GM15510 (cell line): Measurements from ENCODE around the gene MYEOV.

Experiments
- POLR2A ChIP-seq: IDR thresholded peaks from 3 replicates; pipeline ENCODE4 v1.6.1; 2011; ENCODE audit warnings: borderline replicate concordance; ENCODE audit not compliant: insufficient read length; ENCODE audit errors: extremely low read depth

The MYEOV gene

GRCh38 chr11:69290806-69291205, 3.1 kb upstream of the MYEOV start:
- TF ChIP-seq POLR2A, result no peak

GRCh38 chr11:69291459-69292110, 2.4 kb upstream of the MYEOV start:
- no peak for TF ChIP-seq POLR2A

GRCh38 chr11:69292221-69292648, 1.7 kb upstream of the MYEOV start:
- no peak for TF ChIP-seq POLR2A

GRCh38 chr11:69293087-69293486, 868 bp upstream of the MYEOV start:
- no peak for TF ChIP-seq POLR2A

- no peak for TF ChIP-seq POLR2A
Observed at GRCh38 chr11:69294571-69295078, 670 bp downstream of the MYEOV start.

GRCh38 chr11:69295079-69295994, 1.4 kb downstream of the MYEOV start:
- TF ChIP-seq POLR2A, result no peak

GRCh38 chr11:69295995-69296889, 2.3 kb downstream of the MYEOV start:
- TF ChIP-seq POLR2A, result no peak

- TF ChIP-seq POLR2A, result no peak
Observed at GRCh38 chr11:69296890-69297786, 3.2 kb downstream of the MYEOV start.

GRCh38 chr11:69297787-69298266, 3.9 kb downstream of the MYEOV start:
- no peak for TF ChIP-seq POLR2A

GRCh38 chr11:69298267-69299022, 4.5 kb downstream of the MYEOV start:
- no peak for TF ChIP-seq POLR2A

GRCh38 chr11:69299023-69299461, 5.1 kb downstream of the MYEOV start:
- no peak for TF ChIP-seq POLR2A

GRCh38 chr11:69299572-69299971, 5.6 kb downstream of the MYEOV start:
- no peak for TF ChIP-seq POLR2A
